ENCODE results near the gene LAMB3. TPM values are rescaled to one million over a fixed set of nuclear protein-coding genes. Genes with fewer than 3 reads are reported as not detected.

The LAMB3 gene
- total RNA-seq, 1 experiment from 2014 or later = 0.45 TPM

GRCh38 chr1:209590405-209590804, 61.8 kb downstream of the LAMB3 start:
- no peak overlapping the region for H3K4me3 ChIP-seq (ENCODE audit: insufficient read depth, low read depth, low read length)
- peak; percentile 69 for DNase-seq
- no peaks in the 10 kb centered on the region for H3K36me3 ChIP-seq (replicated peaks; ENCODE audit: control insufficient read depth, insufficient read depth, low read length)
- H3K27me3 ChIP-seq (ENCODE audit: control insufficient read depth, insufficient read depth, low read length) = peaks cover 14% of the 10 kb centered on the region

- Histone ChIP-seq H3K36me3 (replicated peaks; ENCODE audit: control insufficient read depth, insufficient read depth, low read length) (no peaks in the 10 kb centered on the region), H3K4me3 (ENCODE audit: insufficient read depth, low read depth, low read length) (no peak overlapping the region)
These were observed 62.4 kb downstream of the LAMB3 start for GRCh38 chr1:209589863-209590262.

GRCh38 chr1:209589440-209589839, 62.8 kb downstream of the LAMB3 start:
- no peaks in the 10 kb centered on the region for H3K36me3 ChIP-seq (replicated peaks; ENCODE audit: control insufficient read depth, insufficient read depth, low read length)
- peaks cover 22% of the 10 kb centered on the region for H3K27me3 ChIP-seq (ENCODE audit: control insufficient read depth, insufficient read depth, low read length)
- no peak overlapping the region for H3K4me3 ChIP-seq (ENCODE audit: insufficient read depth, low read depth, low read length)
- DNase-seq = no peak

More at GRCh38 chr1:209589863-209590262, 62.4 kb downstream of the LAMB3 start:
- peaks cover 20% of the 10 kb centered on the region for H3K27me3 ChIP-seq (ENCODE audit: control insufficient read depth, insufficient read depth, low read length)
- DNase-seq = no peak

GRCh38 chr1:209587789-209588188, 64.4 kb downstream of the LAMB3 start:
- peaks cover 23% of the 10 kb centered on the region for H3K27me3 ChIP-seq (ENCODE audit: control insufficient read depth, insufficient read depth, low read length)
- no peaks in the 10 kb centered on the region for H3K36me3 ChIP-seq (replicated peaks; ENCODE audit: control insufficient read depth, insufficient read depth, low read length)
- DNase-seq = no peak
- no peak overlapping the region for H3K4me3 ChIP-seq (ENCODE audit: insufficient read depth, low read depth, low read length)

GRCh38 chr1:209586221-209586740, 65.9 kb downstream of the LAMB3 start:
- H3K36me3 ChIP-seq (replicated peaks; ENCODE audit: control insufficient read depth, insufficient read depth, low read length) = no peaks in the 10 kb centered on the region
- H3K4me3 ChIP-seq (ENCODE audit: insufficient read depth, low read depth, low read length) = no peak overlapping the region
- peaks cover 23% of the 10 kb centered on the region for H3K27me3 ChIP-seq (ENCODE audit: control insufficient read depth, insufficient read depth, low read length)
- DNase-seq = no peak

GRCh38 chr1:209585672-209586071, 66.6 kb downstream of the LAMB3 start:
- H3K4me3 ChIP-seq (ENCODE audit: insufficient read depth, low read depth, low read length) = peak overlapping the region; percentile 17; the same call in 1 of the 2 replicates
- peaks cover 23% of the 10 kb centered on the region for H3K27me3 ChIP-seq (ENCODE audit: control insufficient read depth, insufficient read depth, low read length)
- DNase-seq = peak; percentile 79
- H3K36me3 ChIP-seq (replicated peaks; ENCODE audit: control insufficient read depth, insufficient read depth, low read length) = no peaks in the 10 kb centered on the region

- no peak overlapping the region; the same call in 1 of the 2 replicates for H3K4me3 ChIP-seq (ENCODE audit: insufficient read depth, low read depth, low read length)
- no peak for DNase-seq
- H3K27me3 ChIP-seq (ENCODE audit: control insufficient read depth, insufficient read depth, low read length) = peaks cover 23% of the 10 kb centered on the region
- no peaks in the 10 kb centered on the region for H3K36me3 ChIP-seq (replicated peaks; ENCODE audit: control insufficient read depth, insufficient read depth, low read length)
These were observed 67.0 kb downstream of the LAMB3 start for GRCh38 chr1:209585197-209585596.

GRCh38 chr1:209584231-209584672, 68.0 kb downstream of the LAMB3 start:
- Histone ChIP-seq H3K36me3 (replicated peaks; ENCODE audit: control insufficient read depth, insufficient read depth, low read length) (no peaks in the 10 kb centered on the region), H3K4me3 (ENCODE audit: insufficient read depth, low read depth, low read length) (no peak overlapping the region), H3K27me3 (ENCODE audit: control insufficient read depth, insufficient read depth, low read length) (peaks cover 23% of the 10 kb centered on the region)
- DNase-seq = peak; percentile 32

GRCh38 chr1:209583408-209583807, 68.8 kb downstream of the LAMB3 start, which contains the start of gene CAMK1G:
CAMK1G (plus strand) TSS chr1:209583714; CDS start chr1:209594984, 11,270 bp downstream.
- Histone ChIP-seq H3K36me3 (replicated peaks; ENCODE audit: control insufficient read depth, insufficient read depth, low read length) (no peaks in the 10 kb centered on the region), H3K27me3 (ENCODE audit: control insufficient read depth, insufficient read depth, low read length) (peaks cover 23% of the 10 kb centered on the region), H3K4me3 (ENCODE audit: insufficient read depth, low read depth, low read length) (peak within 1 kb of the TSS; percentile 14; the same call in 1 of the 2 replicates)
- DNase-seq = peak; percentile 76

GRCh38 chr1:209580577-209580976, 71.6 kb downstream of the LAMB3 start:
- Histone ChIP-seq H3K36me3 (replicated peaks; ENCODE audit: control insufficient read depth, insufficient read depth, low read length) (no peaks in the 10 kb centered on the region), H3K4me3 (ENCODE audit: insufficient read depth, low read depth, low read length) (no peak overlapping the region), H3K27me3 (ENCODE audit: control insufficient read depth, insufficient read depth, low read length) (peaks cover 13% of the 10 kb centered on the region)
- DNase-seq = no peak

GRCh38 chr1:209577346-209577745, 74.9 kb downstream of the LAMB3 start:
- no peak for DNase-seq
- Histone ChIP-seq H3K27me3 (ENCODE audit: control insufficient read depth, insufficient read depth, low read length) (peaks cover 4% of the 10 kb centered on the region; the same call in 1 of the 2 replicates), H3K4me3 (ENCODE audit: insufficient read depth, low read depth, low read length) (no peak overlapping the region), H3K36me3 (replicated peaks; ENCODE audit: control insufficient read depth, insufficient read depth, low read length) (no peaks in the 10 kb centered on the region)

GRCh38 chr1:209576392-209577197, 75.6 kb downstream of the LAMB3 start:
- H3K36me3 ChIP-seq (replicated peaks; ENCODE audit: control insufficient read depth, insufficient read depth, low read length) = no peaks in the 10 kb centered on the region
- peak; percentile 79 for DNase-seq

GRCh38 chr1:209570743-209571142, 81.5 kb downstream of the LAMB3 start:
- Histone ChIP-seq H3K4me3 (ENCODE audit: insufficient read depth, low read depth, low read length) (no peak overlapping the region), H3K36me3 (replicated peaks; ENCODE audit: control insufficient read depth, insufficient read depth, low read length) (no peaks in the 10 kb centered on the region), H3K27me3 (ENCODE audit: control insufficient read depth, insufficient read depth, low read length) (peaks cover 2% of the 10 kb centered on the region; the same call in 1 of the 2 replicates)
- no peak for DNase-seq

More at GRCh38 chr1:209576392-209577197, 75.6 kb downstream of the LAMB3 start:
- H3K4me3 ChIP-seq (ENCODE audit: insufficient read depth, low read depth, low read length) = no peak overlapping the region
- peaks cover 4% of the 10 kb centered on the region; the same call in 1 of the 2 replicates for H3K27me3 ChIP-seq (ENCODE audit: control insufficient read depth, insufficient read depth, low read length)

- peak; percentile 75 for DNase-seq
- Histone ChIP-seq H3K36me3 (replicated peaks; ENCODE audit: control insufficient read depth, insufficient read depth, low read length) (no peaks in the 10 kb centered on the region), H3K4me3 (ENCODE audit: insufficient read depth, low read depth, low read length) (no peak overlapping the region), H3K27me3 (ENCODE audit: control insufficient read depth, insufficient read depth, low read length) (peaks cover 6% of the 10 kb centered on the region; the same call in 1 of the 2 replicates)
These were observed 82.6 kb downstream of the LAMB3 start for GRCh38 chr1:209569455-209570207.
